HEK293T (cell line): ENCODE measurements around the gene PAX7.

Source experiments
- ARNT ChIP-seq: fragments of 450-650 bp; IDR thresholded peaks from 2 replicates; pipeline ENCODE4 v1.6.1; 2017; ENCODE audit warnings: mild to moderate bottlenecking
- BHLHE40 ChIP-seq: fragments of 450-650 bp; IDR thresholded peaks from 2 replicates; pipeline ENCODE4 v1.6.1; 2016; ENCODE audit warnings: mild to moderate bottlenecking, moderate library complexity, borderline replicate concordance
- FOXA1 ChIP-seq: fragments of 450-650 bp; IDR thresholded peaks from 2 replicates; pipeline ENCODE4 v1.6.1; 2016; ENCODE audit warnings: mild to moderate bottlenecking
- FOXK2 ChIP-seq: fragments of 450-650 bp; IDR thresholded peaks from 2 replicates; pipeline ENCODE4 v1.6.1; 2016; ENCODE audit warnings: mild to moderate bottlenecking
- FOXM1 ChIP-seq: fragments of 450-650 bp; IDR thresholded peaks from 2 replicates; pipeline ENCODE4 v1.6.1; 2017; ENCODE audit warnings: mild to moderate bottlenecking, borderline replicate concordance
- HDGF ChIP-seq: fragments of 450-650 bp; IDR thresholded peaks from 2 replicates; pipeline ENCODE4 v1.6.1; 2017; ENCODE audit warnings: antibody characterized with exemption, borderline replicate concordance
- L3MBTL2 ChIP-seq: fragments of 450-650 bp; conservative IDR thresholded peaks from 2 replicates; pipeline ENCODE4 v1.6.1; 2016; ENCODE audit warnings: mild to moderate bottlenecking
- LEF1 ChIP-seq: fragments of 450-650 bp; IDR thresholded peaks from 2 replicates; pipeline ENCODE4 v1.6.1; 2017; ENCODE audit warnings: mild to moderate bottlenecking, borderline replicate concordance
- SP1 ChIP-seq: fragments of 450-650 bp; IDR thresholded peaks from 2 replicates; pipeline ENCODE4 v1.6.1; 2017
- SUZ12 ChIP-seq: fragments of 450-650 bp; IDR thresholded peaks from 2 replicates; pipeline ENCODE4 v1.6.1; 2016; ENCODE audit warnings: mild to moderate bottlenecking
- TARDBP ChIP-seq: fragments of 450-650 bp; IDR thresholded peaks from 2 replicates; pipeline ENCODE4 v1.6.1; 2016
- TF ChIP-seq, protein P1 (sequence below): fragments of 450-650 bp; IDR thresholded peaks from 2 replicates; pipeline ENCODE4 v1.6.1; 2016

DNA sequence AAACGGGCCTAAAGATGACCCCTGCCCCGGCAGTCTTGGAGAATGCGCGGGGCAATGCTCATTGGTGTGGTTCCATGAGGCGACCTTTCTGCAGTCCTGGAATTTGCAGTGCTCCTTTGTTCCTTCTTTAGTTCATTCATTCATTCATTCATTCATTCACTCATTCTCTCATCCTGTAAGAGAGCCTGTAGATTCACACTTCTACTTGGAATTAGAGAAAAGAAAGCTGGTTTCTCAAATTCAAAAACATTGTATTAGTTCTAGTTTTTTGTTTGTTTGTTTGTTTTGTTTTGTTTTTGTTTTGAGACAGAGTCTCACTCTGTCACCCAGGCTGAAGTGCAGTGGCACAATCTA, 31.6 kb downstream of the PAX7 start:
- TF ChIP-seq BHLHE40 (no peak), SP1 (no peak), L3MBTL2 (no peak), ARNT (no peak), FOXK2 (no peak), FOXM1 (no peak), HDGF (no peak), LEF1 (no peak), SUZ12 (no peak), FOXA1 (no peak), TARDBP (no peak)
- TF ChIP-seq, protein P1, sequence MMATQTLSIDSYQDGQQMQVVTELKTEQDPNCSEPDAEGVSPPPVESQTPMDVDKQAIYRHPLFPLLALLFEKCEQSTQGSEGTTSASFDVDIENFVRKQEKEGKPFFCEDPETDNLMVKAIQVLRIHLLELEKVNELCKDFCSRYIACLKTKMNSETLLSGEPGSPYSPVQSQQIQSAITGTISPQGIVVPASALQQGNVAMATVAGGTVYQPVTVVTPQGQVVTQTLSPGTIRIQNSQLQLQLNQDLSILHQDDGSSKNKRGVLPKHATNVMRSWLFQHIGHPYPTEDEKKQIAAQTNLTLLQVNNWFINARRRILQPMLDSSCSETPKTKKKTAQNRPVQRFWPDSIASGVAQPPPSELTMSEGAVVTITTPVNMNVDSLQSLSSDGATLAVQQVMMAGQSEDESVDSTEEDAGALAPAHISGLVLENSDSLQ: no peak
